Left ventricle myocardium inferior (tissue), 1 donor: Measurements from ENCODE around the gene SUV39H2. TPM values are rescaled to one million over a fixed set of nuclear protein-coding genes. Genes with fewer than 3 reads are reported as not detected.

ENCODE experiments used
- DNase-seq: peaks from one replicate; pipeline ENCODE4 v3.0.0-alpha.2; 2020
- H3K27ac ChIP-seq: fragments of 200-600 bp; replicated peaks from 2 replicates; pipeline ENCODE4 v1.8.0; 2021
- H3K27me3 ChIP-seq: fragments of 200-600 bp; 2 replicates; pipeline ENCODE4 v1.8.0; 2021; ENCODE audit warnings: low read depth
- H3K36me3 ChIP-seq: fragments of 200-600 bp; 2 replicates; pipeline ENCODE4 v1.8.0; 2021
- H3K4me1 ChIP-seq: fragments of 200-600 bp; 2 replicates; pipeline ENCODE4 v1.8.0; 2021
- H3K4me3 ChIP-seq: fragments of 200-600 bp; 2 replicates; pipeline ENCODE4 v1.8.0; 2021; ENCODE audit warnings: mild to moderate bottlenecking, moderate library complexity
- H3K9me3 ChIP-seq: fragments of 200-600 bp; replicated peaks from 2 replicates; pipeline ENCODE4 v1.8.0; 2021
- intact Hi-C: fragments of 100-400 bp; cut with micrococcal nuclease; formaldehyde crosslinking; loops from one replicate; pipeline ENCODE4 v1.11.0; 2022
- total RNA-seq: library from RNA; stranded (reverse); fragmentation: NEBNext Ultra II Directional; extraction: Animal tissue kit (Norgen Biotek cat#: 25700); gene quantifications from one replicate; pipeline ENCODE4 v1.2.1, GENCODE V29; 2021
- TF ChIP-seq, protein P1 (sequence below): fragments of 200-600 bp; IDR thresholded peaks from 2 replicates; pipeline ENCODE4 v1.8.0; 2021; ENCODE audit warnings: antibody characterized with exemption, mild to moderate bottlenecking, borderline replicate concordance
- donor health status: DM: no; HTN: yes; CAD: no; lungs with severe emphysema.

SUV39H2 gene
- total RNA-seq, 1 donor from 2014 or later: 4.8 TPM

DNA sequence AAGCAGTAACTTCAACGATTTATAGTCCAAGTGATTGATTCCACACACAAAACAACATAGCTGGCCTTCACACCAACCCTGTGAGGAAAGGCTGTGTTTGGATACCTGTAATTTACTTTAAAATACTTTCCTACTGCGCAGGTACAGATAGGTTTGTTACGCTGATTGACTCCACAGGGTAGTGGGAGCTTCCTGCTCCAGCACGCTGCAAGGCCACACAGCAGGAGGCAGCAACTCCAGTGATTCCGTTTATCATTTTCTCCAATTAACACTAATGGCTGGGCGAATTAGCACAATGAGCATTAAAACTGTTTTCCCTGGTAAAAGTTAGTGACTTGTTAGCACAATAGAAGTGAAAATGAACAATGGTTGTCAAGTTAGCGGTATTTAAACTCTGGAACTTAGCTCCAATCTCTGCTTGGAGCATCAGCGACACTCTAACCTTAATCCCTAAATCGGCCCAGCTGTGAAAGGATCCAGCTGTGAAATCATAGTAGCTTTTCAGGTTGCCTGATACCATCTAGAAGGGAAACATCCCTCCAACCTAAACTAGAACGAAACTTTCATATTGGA is 74.3 kb downstream of the SUV39H2 start:
- peaks cover 11% of the 10 kb centered on the region for H3K36me3 ChIP-seq
- no peaks in the 10 kb centered on the region for H3K9me3 ChIP-seq
- TF ChIP-seq, protein P1, sequence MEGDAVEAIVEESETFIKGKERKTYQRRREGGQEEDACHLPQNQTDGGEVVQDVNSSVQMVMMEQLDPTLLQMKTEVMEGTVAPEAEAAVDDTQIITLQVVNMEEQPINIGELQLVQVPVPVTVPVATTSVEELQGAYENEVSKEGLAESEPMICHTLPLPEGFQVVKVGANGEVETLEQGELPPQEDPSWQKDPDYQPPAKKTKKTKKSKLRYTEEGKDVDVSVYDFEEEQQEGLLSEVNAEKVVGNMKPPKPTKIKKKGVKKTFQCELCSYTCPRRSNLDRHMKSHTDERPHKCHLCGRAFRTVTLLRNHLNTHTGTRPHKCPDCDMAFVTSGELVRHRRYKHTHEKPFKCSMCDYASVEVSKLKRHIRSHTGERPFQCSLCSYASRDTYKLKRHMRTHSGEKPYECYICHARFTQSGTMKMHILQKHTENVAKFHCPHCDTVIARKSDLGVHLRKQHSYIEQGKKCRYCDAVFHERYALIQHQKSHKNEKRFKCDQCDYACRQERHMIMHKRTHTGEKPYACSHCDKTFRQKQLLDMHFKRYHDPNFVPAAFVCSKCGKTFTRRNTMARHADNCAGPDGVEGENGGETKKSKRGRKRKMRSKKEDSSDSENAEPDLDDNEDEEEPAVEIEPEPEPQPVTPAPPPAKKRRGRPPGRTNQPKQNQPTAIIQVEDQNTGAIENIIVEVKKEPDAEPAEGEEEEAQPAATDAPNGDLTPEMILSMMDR: no peak
- intact Hi-C loops: no loop called here
- no peaks in the 10 kb centered on the region for H3K27me3 ChIP-seq
- peak overlapping the region; percentile 99 for H3K4me3 ChIP-seq
- DNase-seq: no peak
- peak overlapping the region; percentile 95 for H3K27ac ChIP-seq
- H3K4me1 ChIP-seq: peaks cover 29% of the 10 kb centered on the region

DNA sequence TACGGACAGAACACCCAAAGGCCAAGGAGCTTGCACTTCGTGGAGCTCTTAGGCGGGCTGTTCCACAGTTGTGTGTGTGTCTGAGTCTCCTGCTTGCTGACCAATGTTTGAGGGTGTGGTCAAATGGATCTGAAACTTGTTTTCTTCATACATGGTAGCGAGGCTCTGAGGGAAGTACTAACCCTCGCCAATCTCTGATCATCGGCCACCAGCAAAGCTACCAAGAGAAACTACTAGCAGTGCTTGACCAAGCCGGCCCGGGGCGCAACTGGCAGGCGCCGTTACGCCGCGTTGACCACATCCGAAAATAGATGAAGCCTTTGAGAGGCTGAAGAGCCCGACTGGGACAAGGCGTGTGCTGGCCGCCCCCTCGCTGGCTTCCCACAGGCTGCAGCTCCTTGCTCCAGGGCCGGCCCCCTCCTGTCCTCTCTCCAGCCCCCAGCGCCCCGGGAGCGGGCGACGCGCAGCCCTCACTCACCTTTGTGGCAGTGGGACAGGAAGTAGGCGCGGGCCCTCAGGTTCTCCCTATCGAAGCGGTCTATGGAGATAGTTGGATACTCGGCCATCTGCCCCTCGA is 74.8 kb downstream of the SUV39H2 start:
- no peaks in the 10 kb centered on the region for H3K27me3 ChIP-seq
- peaks cover 29% of the 10 kb centered on the region for H3K4me1 ChIP-seq
- peak overlapping the region; percentile 95 for H3K27ac ChIP-seq
- H3K36me3 ChIP-seq: peaks cover 6% of the 10 kb centered on the region
- TF ChIP-seq, protein P1: peak; percentile 3
- no peaks in the 10 kb centered on the region for H3K9me3 ChIP-seq
- intact Hi-C loops: no loop called here
- peak overlapping the region; percentile 99 for H3K4me3 ChIP-seq
- DNase-seq: peak; percentile 50

Other genes starting within 250 kb of the SUV39H2 start
- 4.7 TPM for gene FAM107B, start 104.0 kb upstream of the SUV39H2 start, total RNA-seq
- 1.5 TPM for gene CDNF, start 40.8 kb upstream of the SUV39H2 start, total RNA-seq
- 8.2 TPM for gene HSPA14, start 40.6 kb upstream of the SUV39H2 start, total RNA-seq
- gene MSANTD7, start 40.6 kb upstream of the SUV39H2 start, total RNA-seq: 5.0 TPM
- gene DCLRE1C, start 75.2 kb downstream of the SUV39H2 start, total RNA-seq: 3.0 TPM
- gene MEIG1, start 80.5 kb downstream of the SUV39H2 start, total RNA-seq: not detected
- not detected for gene OLAH, start 165.1 kb downstream of the SUV39H2 start, total RNA-seq
- gene ACBD7, start 209.9 kb downstream of the SUV39H2 start, total RNA-seq: not detected
- gene RPP38, start 218.5 kb downstream of the SUV39H2 start, total RNA-seq: 9.9 TPM